Measurements from ENCODE around the gene ARHGEF16.

ARHGEF16 gene

DNA sequence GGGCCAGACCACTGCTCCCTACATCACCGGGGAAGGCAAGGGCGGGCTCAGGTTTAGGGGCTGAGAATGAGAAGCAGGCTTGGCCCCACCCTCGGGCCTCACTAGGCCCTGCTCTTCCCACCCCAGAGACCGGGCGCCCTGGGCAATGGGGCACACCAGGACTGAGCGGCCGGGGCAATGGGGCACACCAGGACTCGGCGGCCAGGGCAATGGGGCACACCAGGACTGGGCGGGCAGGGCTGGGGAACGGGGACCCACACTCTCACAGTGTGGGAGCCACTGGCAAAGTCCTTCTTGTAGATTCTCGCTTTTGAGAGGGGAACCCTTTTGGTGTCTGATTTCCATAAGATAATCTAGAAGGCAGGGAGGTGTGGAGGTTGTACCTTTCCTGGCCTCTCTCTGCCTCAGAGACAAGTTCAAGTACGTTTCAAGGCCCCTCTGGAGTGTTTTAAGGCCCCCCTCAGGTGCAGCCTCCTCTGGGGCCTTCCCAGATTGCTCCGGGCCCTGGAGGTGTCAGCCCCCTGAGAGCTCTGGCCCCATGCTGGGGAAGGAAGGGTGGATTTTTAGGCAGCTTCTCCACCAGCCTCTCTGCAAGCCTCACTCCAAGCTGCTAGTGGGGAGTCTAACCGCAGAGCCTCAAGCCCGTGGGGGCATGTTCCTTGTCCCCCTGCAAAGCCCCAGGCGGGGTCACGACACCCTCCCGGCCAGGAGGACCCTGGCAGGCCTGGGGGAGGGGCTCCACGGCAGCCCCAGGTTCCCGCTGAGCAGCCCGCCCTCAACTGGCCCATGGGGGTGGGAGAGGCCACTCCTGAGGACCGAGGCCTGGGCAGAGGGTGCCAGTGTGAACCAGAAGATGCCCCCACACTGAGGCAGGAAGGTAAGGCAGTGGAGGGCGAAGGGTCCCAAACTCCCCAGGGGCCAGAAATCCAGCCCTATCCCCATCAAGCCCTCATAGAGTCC lies 66.2 kb downstream of the ARHGEF16 start:
- DNase-seq = no peak

DNA sequence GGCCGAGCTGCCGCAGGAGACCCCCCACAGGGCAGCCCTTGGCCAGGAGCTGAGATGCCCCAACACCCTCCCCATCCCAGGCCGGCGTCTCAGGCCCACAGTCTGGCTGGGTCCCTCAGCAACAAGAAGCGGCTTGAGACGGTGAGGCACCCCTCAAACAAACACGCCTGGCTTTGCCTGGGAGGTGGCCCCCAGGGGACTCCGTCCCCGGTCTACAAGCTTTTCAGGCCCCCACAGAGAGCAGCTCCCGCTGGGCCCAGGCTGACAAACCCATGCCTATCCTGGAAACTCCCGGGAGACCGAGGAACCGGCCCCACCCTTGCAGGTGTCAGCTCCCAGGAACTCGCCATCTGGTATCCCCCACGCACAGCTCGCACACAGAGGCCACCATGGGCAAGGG lies 67.0 kb downstream of the ARHGEF16 start:
- DNase-seq = no peak

DNA sequence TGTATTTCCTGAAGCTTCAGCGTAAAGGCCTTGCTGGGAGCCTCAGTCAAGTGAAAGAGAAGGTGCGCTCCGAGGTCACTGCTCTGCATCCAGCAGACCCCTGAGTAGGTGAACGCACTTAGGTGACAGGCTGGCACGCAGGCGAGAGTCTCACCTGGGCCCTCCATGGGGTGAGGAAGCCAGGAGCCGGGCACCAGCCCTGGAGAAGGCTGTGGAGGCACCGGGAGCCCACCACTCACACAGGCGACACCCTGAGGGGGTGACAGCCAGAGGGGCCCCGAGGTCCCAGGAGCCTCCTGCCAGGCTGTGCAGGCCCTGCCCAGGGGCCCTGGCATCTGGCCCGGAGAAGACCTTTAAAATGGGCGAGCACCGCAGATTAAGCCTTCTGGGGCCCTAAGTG lies 67.6 kb downstream of the ARHGEF16 start:
- DNase-seq = no peak

DNA sequence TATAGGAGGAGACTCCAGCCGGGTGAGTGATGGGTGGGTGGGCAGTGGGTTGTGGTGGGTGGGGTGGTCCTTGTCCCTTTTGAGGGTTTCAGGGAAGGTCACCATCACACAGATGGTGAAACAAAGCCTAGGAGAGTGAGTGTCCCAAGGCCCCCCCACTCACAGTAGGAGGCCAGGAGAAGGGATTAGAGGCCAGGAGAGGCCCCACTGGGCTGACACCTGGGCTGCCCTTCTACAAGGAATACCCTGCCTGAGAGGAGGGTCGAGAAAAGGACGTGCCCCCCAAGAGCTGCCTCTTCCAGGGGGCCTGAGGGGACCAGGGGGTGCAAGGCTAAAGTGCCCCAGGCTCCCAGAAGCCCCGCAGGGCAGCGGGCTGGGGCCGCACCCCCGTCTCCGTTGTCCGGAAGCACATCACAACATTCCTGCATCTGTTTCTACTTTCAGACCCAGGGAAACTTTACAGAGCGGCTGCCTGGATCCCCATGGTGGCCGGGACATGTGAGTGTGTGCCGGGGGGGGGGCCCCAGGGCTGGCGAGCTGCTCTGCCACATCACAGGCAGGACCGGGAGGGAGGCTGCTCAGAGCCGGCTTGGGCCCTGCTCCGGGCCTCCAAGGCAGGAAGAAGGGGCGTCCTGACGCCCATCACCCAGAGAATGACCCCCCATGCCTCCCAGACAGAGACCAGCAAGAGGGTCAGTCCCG lies 68.2 kb downstream of the ARHGEF16 start:
- DNase-seq = no peak

DNA sequence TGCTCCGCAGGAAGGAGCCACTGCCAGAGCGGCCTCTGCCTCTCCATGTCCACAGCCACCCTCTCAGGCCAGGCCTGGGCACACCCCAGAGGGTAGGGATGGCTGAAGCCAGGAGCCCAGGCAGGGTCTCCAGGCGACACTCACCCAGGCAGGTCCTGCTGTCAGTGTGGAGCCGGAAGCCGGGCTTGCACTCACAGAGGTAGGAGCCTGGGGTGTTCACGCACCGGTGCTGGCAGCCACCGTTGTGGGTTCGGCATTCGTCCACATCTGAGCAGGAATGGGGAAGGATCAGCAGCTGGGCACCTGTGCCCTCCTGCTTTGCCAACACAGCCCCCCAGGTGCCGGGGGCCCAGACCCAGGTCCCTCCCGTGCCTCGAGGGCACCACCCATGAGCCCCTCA lies 69.5 kb downstream of the ARHGEF16 start:
- no peak for DNase-seq

DNA sequence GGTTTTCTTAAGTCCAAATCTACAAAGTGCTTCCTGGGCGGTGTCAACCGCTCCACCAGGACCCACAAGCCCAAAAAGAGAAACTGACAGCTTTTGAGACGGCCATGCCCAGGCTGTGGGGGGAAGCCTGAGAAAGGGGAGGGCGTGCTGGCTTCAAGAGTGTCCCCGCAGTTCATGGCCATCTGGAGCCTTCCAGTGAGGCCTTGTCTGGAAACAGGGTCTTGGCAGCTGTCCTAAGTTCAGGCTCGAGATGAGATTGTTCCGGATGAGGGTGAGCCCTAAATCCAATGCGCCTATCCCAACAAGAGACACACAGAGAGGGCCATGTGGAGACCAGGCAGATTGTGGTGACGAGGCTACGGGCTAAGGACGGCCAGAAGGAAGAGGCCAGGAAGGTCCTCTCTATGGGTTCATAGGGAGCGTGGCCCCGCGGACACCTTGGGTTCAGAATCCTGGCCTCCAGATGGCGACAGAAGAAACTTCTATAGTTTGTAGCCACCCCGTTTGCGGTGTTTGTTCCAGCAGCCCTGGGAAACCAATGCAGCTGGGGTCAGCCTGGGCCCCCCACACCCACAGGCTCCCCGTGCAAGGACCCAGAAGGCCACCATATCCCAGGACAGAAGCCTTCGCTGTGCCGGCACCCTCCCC lies 70.2 kb downstream of the ARHGEF16 start:
- no peak for DNase-seq

DNA sequence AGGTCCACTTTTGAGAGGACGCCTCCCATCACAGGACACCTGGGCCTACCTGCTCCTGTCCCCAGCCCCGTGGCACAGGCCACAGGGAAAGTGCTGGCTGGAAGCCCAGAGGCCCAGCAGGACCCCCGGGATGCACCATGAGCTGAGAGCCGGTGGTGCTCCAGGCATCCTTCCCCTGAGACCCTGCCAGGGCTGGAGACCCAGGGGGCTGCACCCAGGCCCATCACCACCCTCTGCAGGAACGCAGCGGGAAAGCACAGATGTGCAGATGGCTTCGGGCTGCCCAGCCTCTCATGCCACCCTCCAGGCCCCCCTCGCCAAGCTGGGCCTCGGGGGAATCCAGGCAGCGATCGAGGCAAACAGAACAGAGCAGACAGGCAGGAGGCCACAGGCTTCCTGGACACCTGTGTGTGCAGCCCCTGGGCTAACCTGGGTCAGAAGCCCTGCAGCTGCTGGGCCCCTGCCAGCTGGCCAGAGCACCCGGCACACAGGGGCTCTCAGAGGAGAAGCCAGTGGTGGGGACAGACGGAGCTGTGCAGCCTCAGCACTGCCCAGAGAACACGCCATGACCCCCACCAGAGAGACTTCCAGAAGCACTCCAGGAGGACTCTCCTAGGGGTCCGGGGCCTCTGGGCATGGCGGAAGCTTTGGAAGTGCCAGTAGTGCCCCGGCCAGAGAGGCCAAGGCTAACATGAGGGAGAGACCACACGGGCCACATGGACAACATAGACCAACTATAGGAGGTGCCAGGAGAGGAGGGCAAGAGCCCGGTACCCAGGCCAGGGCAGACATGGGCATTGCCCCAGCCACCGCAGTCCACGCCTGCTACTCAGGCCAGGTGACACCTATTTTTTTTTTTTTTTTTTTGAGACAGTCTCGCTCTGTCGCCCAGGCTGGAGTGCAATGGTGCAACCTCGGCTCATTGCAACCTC lies 71.4 kb downstream of the ARHGEF16 start:
- no peak for DNase-seq

DNA sequence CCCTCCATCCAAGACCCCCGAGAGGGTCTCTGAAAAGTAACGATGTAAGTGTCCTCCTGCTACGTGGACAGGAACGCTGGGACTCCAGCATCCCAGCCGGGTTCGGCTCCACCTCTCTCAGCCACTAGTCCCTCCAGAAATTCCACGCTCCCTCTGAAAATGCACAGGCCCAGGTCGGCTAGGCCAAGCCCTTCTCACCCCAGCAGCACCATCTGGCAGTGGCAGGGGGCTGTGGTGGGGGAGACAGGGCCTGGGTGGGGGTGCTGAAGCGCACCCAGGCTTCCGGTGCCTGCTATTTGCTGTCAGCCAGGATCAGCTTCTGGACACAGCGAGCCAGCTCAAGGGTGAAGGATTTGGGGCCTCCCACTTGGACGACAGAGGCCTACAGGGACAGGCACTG lies 73.3 kb downstream of the ARHGEF16 start:
- DNase-seq = no peak

DNA sequence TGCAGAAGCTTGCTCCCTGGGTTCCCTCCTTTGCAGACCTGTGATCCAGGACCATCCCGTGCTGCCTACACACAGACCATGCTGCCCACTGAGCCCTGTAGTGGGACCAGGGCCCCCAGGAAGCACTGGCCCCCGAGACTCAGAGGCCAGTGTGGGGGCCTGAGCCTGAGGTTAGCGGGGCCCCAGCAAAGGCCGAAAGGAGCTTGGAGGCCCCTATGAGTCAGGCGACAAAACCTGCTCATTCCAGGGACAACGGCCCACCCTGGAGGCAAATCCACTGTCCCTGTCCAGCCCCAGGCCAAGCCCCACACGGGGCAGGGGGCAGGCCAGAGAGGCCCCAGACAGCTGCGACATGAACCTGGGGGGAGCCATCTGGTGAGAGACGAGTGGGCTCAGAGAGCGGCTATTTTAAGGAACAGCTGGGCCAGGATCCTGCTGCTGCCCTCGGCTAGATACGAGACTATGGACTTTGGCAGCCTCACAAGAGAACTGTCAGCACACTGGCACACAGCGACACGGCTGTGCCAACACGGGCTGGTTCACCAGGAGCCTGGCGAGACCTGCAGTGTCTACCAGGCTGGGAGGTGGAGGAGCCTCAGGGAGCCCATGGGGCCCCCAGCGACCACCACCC lies 74.7 kb downstream of the ARHGEF16 start:
- DNase-seq = no peak

DNA sequence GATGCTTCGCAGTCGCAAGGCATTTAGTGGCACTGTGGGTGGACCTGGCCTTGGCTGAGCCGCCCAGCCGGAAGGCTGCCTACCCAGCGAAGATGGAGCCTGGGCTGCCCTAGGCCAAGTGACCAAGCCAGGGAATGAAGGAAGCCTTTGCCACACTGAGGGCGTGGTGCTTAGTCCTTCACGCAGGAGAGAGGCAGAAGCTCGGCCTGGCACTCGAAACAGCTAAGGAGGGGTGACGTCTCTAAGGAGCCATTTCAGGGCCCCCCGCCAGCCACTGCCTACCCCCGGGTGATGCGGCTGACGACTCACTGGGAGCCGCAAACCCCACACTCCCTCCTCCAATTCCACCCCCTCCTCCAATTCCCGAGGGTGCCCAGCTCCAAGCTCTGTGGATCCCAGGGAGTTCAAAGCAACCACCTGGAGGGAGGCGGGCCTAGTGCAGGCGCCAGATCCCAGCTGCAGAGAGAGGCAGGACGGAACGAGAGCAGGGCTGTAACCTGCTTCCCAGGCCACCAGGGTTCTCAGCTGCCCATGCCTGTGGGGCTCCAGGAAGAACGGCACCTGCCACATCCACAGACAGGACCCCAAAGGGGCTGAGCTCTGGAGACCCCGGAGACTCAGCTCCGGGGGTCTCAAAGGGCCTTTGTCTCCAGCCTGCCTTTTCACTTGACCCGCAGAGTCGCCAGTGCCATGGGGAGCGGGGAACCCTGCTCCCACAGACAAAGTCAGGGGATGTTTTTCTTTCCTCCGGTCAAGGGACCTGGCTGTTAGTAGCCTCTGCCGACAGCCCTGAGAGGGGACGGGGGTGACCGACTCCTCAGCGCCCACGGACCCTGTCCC lies 75.8 kb downstream of the ARHGEF16 start:
- DNase-seq = no peak
